DND-41 (cell line): Measurements from ENCODE around the gene FAM78A.

Experiments used
- EZH2 ChIP-seq: IDR thresholded peaks from 3 replicates; pipeline ENCODE4 v1.6.1; 2012; ENCODE audit warnings: borderline replicate concordance, low read depth, mild to moderate bottlenecking, moderate library complexity, low read length, inconsistent platforms; ENCODE audit not compliant: severe bottlenecking
- TF ChIP-seq, protein P1 (sequence below): IDR thresholded peaks from 2 replicates; pipeline ENCODE4 v1.5.1; 2012; ENCODE audit warnings: borderline replicate concordance, low read length, moderate library complexity, mild to moderate bottlenecking; ENCODE audit not compliant: poor library complexity, severe bottlenecking; ENCODE audit errors: extremely low read depth

- TF ChIP-seq, protein P1, sequence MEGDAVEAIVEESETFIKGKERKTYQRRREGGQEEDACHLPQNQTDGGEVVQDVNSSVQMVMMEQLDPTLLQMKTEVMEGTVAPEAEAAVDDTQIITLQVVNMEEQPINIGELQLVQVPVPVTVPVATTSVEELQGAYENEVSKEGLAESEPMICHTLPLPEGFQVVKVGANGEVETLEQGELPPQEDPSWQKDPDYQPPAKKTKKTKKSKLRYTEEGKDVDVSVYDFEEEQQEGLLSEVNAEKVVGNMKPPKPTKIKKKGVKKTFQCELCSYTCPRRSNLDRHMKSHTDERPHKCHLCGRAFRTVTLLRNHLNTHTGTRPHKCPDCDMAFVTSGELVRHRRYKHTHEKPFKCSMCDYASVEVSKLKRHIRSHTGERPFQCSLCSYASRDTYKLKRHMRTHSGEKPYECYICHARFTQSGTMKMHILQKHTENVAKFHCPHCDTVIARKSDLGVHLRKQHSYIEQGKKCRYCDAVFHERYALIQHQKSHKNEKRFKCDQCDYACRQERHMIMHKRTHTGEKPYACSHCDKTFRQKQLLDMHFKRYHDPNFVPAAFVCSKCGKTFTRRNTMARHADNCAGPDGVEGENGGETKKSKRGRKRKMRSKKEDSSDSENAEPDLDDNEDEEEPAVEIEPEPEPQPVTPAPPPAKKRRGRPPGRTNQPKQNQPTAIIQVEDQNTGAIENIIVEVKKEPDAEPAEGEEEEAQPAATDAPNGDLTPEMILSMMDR: no peak
- TF ChIP-seq EZH2: no peak
Measured at GRCh38 chr9:131228988-131229387, 47.3 kb downstream of the FAM78A start.
